HG03097 (cell line): Measurements from ENCODE around the gene VAPB.

ENCODE experiments used
- ATAC-seq: cut with Tn5 transposase; IDR thresholded peaks from one replicate; pipeline ENCODE4 v1.9.1; 2021; ENCODE audit not compliant: unreplicated experiment, low FRiP score

The VAPB gene

DNA sequence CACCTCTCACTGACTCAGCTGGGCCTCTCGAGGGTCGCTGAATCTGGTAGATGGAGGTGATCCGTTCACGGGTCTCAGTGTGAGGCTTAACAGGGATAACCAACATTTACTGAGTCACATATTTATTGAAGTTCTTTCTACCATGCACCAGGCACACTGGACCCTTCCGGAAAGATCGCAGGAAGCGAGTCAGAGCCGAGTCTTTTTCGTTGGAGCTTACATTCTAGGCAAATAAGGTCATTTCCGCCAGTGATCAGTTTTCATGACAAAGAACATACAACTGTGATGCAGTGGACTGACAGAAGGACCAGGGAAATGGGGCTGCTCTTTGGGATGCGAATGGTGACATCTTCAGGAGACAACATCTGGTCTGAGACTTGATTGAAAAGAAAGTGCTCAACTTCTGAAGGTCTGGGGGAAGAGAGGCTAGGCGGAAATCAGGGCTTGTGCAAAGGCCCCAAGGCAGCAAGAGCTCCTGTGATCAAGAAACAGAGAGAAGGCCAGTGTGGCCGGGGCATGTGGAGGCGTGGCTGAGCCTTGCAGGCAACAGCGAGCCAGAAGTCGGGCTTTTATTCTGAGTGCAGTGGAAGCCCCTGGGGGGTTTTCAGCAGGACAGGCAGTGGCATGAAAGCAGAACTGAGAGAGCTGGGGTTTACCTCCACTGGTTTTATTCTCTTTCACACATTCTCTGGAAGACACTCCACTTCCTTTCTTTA is 69.5 kb downstream of the VAPB start:
- ATAC-seq: peak; percentile 98

- ATAC-seq: peak; percentile 24
Observed at GRCh38 chr20:58459058-58459750, 70.2 kb downstream of the VAPB start.

GRCh38 chr20:58461104-58461503 is 72.1 kb downstream of the VAPB start:
- no peak for ATAC-seq

DNA sequence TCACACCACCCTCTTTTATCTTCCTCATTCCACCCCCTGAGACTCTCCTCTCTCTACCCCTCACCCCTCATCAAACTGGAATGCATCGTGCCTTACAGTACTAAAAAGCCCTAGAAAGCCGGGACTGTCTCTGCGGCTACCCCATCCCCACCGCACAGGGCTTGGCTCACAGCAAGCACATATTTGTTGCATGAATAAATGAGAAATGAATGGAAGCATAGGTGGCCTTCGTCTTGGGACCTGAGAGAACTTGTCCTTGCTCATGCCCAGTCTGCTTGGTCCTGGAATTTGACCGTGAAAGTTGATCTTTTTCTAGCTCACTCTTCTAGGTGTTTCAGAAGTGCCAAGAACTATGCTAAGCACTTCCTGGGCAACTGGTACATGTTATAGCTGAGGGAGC is 72.9 kb downstream of the VAPB start:
- no peak for ATAC-seq

DNA sequence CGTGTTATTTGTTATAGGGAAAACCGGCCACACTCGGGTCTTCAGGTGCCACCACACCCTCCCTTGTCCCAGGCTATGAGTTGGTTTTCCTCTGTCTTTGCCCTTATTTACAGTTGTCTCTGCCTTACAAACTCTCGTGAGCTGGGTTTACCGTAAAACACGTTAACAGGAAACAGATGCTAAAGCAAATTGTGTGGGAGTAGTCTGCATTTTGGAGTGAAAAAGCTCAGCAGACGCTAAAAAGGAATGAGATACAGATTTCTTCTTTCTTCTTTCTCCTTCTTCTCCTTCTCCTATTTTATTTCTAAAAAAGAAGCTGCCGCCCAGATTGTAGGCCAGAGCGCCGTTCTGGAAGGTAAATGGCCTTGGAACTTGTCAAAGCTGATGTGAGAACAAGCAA is 74.2 kb downstream of the VAPB start:
- ATAC-seq: no peak

- ATAC-seq: no peak
Observed at GRCh38 chr20:58464838-58465237, 75.8 kb downstream of the VAPB start.

GRCh38 chr20:58466095-58466708 is 77.2 kb downstream of the VAPB start:
- no peak for ATAC-seq

DNA sequence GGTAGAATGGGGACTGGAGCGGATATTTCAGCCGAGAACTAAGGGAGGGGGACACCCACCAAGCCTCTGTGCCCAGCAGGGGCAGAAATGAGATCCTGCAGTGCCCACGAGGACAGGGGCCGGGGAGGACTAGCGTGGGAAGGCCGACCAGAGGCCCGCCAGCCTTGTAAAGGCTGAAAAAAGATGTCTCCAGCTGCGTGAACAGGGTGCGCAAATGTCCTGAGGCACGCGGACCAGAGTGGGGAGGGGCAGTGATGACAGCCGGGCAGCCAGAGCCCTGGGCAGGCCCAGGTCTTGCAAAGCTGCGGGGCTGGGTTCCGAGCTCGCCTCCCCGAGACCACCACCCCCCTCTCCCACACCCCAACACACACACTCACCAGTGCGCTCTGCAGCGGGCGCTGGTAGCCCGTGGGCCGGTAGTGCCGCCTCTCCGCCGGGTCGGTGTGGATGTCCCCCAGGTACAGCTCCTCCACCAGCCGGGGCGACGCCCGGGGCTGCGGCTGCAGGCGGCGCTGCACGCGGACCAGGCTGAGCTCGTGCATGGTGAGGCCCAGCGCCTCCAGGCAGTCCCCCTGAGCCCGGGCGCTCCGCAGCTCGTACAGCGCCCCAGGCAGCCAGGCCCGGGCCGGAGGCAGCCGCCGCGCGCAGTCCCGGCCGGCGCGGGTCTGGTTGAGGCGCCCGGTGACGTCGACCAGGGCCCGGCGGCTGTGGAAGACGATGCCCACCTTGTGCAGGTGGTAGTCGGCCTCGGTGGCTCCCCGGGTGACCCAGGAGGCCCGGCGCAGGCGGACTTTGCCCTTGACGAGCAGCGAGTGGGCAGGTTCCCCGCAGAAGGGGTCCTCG is 77.9 kb downstream of the VAPB start:
- ATAC-seq: no peak

DNA sequence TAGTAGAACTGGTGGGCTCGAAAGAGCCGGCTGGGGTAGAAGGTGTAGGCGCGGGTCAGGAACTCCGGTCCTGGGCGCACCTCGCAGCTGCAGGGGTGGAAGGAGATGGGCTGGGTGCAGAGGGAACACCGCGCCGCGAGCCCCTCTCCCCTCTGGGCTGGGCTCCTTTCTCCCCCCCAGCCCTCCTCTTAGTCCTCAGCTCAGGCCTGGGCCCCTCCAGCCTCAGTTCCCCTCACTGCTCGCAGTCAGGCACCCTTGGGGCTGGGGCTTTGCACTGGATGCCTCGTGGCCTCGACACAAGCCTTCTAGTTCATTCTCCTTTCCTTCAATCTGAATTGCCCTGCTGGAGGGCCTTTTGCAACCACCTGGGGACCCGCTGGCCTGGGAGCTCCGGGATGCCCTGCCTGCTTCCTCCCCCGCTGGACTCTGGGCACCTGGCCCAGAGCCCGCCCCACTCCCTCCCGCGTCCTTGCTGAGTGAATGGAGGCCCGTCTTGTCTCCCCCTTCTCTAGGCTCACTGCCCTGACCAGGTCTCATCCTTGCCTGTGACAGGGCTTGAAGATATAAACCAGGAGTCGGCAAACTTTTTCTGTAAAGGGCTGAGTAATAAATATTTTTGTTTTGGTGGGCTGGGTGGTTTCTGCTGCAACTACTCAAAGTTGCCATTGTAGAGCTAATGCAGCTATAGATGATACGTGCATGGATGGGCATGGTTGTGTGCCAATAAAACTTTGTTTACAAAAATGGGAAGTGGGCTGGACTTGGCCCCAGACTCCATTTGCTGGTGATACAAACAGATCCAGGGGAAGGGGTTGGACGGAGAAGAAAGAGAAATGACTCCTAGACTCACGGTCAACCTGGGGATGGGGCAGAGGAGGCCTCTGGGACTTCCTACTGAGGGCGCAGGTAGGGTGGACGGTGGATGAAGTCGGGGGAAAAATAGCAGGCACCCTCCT is 78.8 kb downstream of the VAPB start:
- ATAC-seq: no peak

DNA sequence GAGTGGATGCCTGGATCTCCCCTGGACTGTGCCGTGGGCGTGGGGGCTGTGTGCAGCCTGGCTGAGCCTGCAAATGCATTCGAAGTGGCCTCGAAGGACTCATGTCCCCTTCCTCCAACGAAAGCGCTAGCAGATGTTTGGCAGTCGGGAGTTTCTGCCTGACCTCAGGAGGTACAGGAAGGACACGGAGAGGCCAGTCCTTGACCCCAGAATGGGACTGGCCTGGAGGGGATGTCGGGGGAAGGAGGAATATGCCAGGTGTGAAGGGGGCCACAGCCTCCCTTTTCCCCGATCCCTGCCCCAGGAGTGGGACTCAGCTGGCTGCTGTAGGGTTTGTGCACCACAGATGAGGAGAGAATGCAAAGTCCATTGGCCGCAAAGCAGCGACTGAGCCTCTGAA is 80.6 kb downstream of the VAPB start:
- no peak for ATAC-seq

DNA sequence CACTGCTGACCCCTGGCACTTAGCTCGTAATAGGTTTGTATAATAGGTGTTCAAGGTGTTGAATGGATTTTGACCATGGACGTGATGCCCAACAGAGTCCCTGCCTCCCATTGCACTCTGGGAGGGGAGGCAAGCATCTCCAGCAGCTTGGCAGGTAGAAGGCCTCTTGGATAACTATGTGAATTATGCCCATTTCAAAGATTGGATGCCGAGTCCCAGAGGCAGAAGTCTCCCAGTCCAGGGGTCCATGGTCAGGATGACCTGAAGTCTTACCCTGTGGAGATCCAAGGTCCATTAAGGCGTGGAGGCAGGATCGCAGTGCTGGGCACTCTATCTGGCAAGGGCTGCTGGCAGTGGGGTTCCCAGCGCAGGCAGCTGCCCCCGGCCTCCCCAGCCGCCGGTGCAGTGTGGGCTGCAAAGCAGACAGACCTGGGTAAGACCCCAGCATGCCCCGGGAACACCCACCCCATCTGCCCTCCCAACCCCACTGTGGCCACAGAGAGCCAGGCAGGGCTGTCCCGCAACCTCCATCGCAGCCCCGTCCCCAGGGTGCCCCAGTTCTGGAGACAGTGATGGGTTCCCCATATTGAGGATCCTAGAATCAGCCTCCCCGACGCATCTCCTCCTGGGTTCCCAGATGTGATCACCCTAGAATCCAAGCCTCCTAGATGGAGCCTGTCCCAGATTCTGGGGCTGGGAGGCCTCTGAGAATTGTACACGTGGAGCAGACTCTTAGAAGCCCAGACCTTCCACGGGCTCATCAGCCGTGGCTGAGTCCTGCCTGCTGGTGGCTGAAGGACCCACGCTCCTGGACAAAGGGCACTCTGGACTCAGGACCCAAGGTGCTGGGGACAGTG is 81.5 kb downstream of the VAPB start:
- ATAC-seq: no peak

GRCh38 chr20:58471193-58472164 is 82.5 kb downstream of the VAPB start:
- no peak for ATAC-seq

DNA sequence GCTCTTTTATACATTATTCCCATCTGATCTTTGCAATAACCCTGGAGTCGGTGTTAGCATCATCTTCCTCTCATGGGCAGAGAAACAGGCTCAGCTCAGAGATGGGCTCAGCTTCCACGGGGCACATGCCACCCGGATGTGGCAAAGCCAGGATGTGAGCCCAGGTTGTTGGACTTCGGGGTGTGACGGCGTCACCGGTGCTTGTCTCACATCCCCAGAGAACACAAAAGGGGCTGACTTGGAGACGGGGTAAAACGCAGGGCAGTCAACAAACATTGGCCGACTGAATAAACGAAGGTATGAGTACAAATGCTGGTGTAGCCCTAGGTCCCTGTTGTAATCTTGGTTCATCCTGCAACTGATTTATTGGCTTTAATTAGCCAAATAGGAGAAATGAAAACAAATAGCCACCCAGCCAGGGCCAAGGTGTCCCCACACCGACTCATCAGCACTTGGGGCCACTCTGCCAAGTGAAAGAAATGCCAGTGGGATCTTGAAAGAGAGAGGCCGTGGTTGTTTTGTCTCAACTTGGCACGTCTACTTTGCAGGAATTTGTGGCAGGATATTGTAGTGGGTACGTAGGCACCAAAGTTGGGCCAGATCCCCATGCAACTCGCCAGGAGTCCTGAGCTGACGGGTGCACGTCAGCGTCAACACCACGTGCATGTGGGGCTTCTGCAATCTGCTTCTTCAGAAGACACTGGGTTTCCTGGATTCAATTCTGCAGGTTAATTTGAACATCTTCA is 83.4 kb downstream of the VAPB start:
- ATAC-seq: no peak

GRCh38 chr20:58473453-58474425 is 84.7 kb downstream of the VAPB start:
- ATAC-seq: no peak

- ATAC-seq: no peak
Observed at GRCh38 chr20:58475466-58475865, 86.4 kb downstream of the VAPB start.
